Neural cell (in vitro differentiated cells): Measurements from ENCODE around the gene KIF22. TPM values are rescaled to one million over a fixed set of nuclear protein-coding genes. Genes with fewer than 3 reads are reported as not detected.

Experiments used
- H2AFZ ChIP-seq: fragments of 200-600, 300-800 bp; sonication (generic), shearing (Covaris generic); 2 replicates; pipeline ENCODE4 v1.6.0; 2014; ENCODE audit warnings: low read depth, mild to moderate bottlenecking, antibody characterized with exemption, low read length, moderate library complexity
- H3F3A ChIP-seq: fragments of 200-600 bp; shearing (Covaris generic); 2 replicates; pipeline ENCODE4 v1.6.1; 2016; ENCODE audit warnings: mild to moderate bottlenecking, moderate library complexity, mixed read lengths, antibody characterized with exemption, low read length; ENCODE audit not compliant: insufficient read depth, poor library complexity, severe bottlenecking
- H3K27ac ChIP-seq: fragments of 200-600, 300-800 bp; sonication (generic), shearing (Covaris generic); 2 replicates; pipeline ENCODE4 v1.5.1; 2014; ENCODE audit warnings: mild to moderate bottlenecking, low read length, moderate library complexity
- H3K27me3 ChIP-seq: fragments of 300-800, 200-600 bp; sonication (generic), shearing (Covaris generic); 2 replicates; pipeline ENCODE4 v1.6.0; 2014; ENCODE audit warnings: mild to moderate bottlenecking, low read depth, low read length, moderate library complexity; ENCODE audit not compliant: insufficient read depth
- H3K36me3 ChIP-seq: fragments of 300-800, 200-600 bp; sonication (generic), shearing (Covaris generic); 2 replicates; pipeline ENCODE4 v1.5.1; 2014; ENCODE audit warnings: mild to moderate bottlenecking, antibody characterized with exemption, low read length, moderate library complexity; ENCODE audit not compliant: insufficient read depth
- H3K4me2 ChIP-seq: fragments of 300-800, 200-600 bp; sonication (generic), shearing (Covaris generic); 2 replicates; pipeline ENCODE4 v1.6.0; 2014; ENCODE audit warnings: mild to moderate bottlenecking, low read length
- H3K4me3 ChIP-seq: fragments of 300-800, 200-600 bp; sonication (generic), shearing (Covaris generic); 2 replicates; pipeline ENCODE4 v1.5.1; 2014; ENCODE audit warnings: mild to moderate bottlenecking, low read length, moderate library complexity
- H3K79me2 ChIP-seq: fragments of 200-600 bp; shearing (Covaris generic); replicated peaks from 2 replicates; pipeline ENCODE4 v1.6.0; 2014; ENCODE audit warnings: mild to moderate bottlenecking, low read length, moderate library complexity; ENCODE audit not compliant: insufficient read depth
- H3K9ac ChIP-seq: fragments of 300-800, 200-600 bp; sonication (generic), shearing (Covaris generic); 2 replicates; pipeline ENCODE4 v1.6.1; 2016; ENCODE audit warnings: mild to moderate bottlenecking, low read length, mixed read lengths
- H3K9me2 ChIP-seq: fragments of 200-600 bp; shearing (Covaris generic); 2 replicates; pipeline ENCODE4 v1.6.1; 2016; ENCODE audit warnings: mild to moderate bottlenecking, low read length, mixed read lengths; ENCODE audit not compliant: insufficient read depth
- H3K9me3 ChIP-seq: fragments of 200-600, 300-800 bp; sonication (generic), shearing (Covaris generic); 2 replicates; pipeline ENCODE4 v1.6.1; 2016; ENCODE audit warnings: mild to moderate bottlenecking, mixed run types, low read length, moderate library complexity, mixed read lengths
- H4K20me1 ChIP-seq: fragments of 200-600 bp; shearing (Covaris generic); 2 replicates; pipeline ENCODE4 v1.6.1; 2016; ENCODE audit warnings: mild to moderate bottlenecking, mixed run types; ENCODE audit not compliant: insufficient read depth
- CTCF ChIP-seq: fragments of 450-650 bp; IDR thresholded peaks from 2 replicates; pipeline ENCODE4 v1.5.1; 2014; ENCODE audit warnings: antibody characterized with exemption, mild to moderate bottlenecking, moderate library complexity; ENCODE audit not compliant: poor library complexity, severe bottlenecking
- EP300 ChIP-seq: fragments of 450-650 bp; conservative IDR thresholded peaks from 2 replicates; pipeline ENCODE4 v1.6.1; 2014; ENCODE audit warnings: antibody characterized with exemption, mild to moderate bottlenecking, moderate library complexity; ENCODE audit not compliant: poor library complexity, severe bottlenecking
- EZH2 ChIP-seq: fragments of 200-600, 300-800 bp; shearing (Covaris generic), sonication (generic); IDR thresholded peaks from 2 replicates; pipeline ENCODE4 v1.6.1; 2014; ENCODE audit warnings: antibody characterized with exemption, low read length, borderline replicate concordance, mild to moderate bottlenecking; ENCODE audit not compliant: insufficient read depth, poor library complexity, severe bottlenecking
- MXI1 ChIP-seq: fragments of 450-650 bp; conservative IDR thresholded peaks from 2 replicates; pipeline ENCODE4 v1.6.1; 2014; ENCODE audit warnings: antibody characterized with exemption, mild to moderate bottlenecking; ENCODE audit not compliant: poor library complexity, severe bottlenecking
- POLR2AphosphoS5 ChIP-seq: IDR thresholded peaks from 2 replicates; pipeline ENCODE4 v1.6.1; 2012
- RAD21 ChIP-seq: fragments of 450-650 bp; conservative IDR thresholded peaks from 2 replicates; pipeline ENCODE4 v1.6.1; 2014; ENCODE audit warnings: antibody characterized with exemption, mild to moderate bottlenecking, moderate library complexity
- SMC3 ChIP-seq: fragments of 450-650 bp; conservative IDR thresholded peaks from 2 replicates; pipeline ENCODE4 v1.6.1; 2014; ENCODE audit warnings: antibody characterized with exemption, mild to moderate bottlenecking, moderate library complexity; ENCODE audit not compliant: poor library complexity
- TAF1 ChIP-seq: IDR thresholded peaks from 2 replicates; pipeline ENCODE4 v1.6.1; 2012; ENCODE audit warnings: low read depth
- polyA plus RNA-seq: library from polyadenylated mRNA; depleted of rRNA; stranded (reverse); fragments of >200 nt; gene quantifications from 2 replicates; pipeline ENCODE4 v1.2.3, GENCODE V29; 2014
- TF ChIP-seq, protein P1 (sequence below): IDR thresholded peaks from 2 replicates; pipeline ENCODE4 v1.6.1; 2012; ENCODE audit warnings: borderline replicate concordance

The KIF22 gene
- polyA plus RNA-seq, 1 donor from 2014 or later: 81.1 TPM

GRCh38 chr16:29808219-29808900 lies 17.8 kb downstream of the KIF22 start:
- TF ChIP-seq RAD21 (no peak), EP300 (no peak), TAF1 (no peak), EZH2 (no peak), CTCF (no peak), SMC3 (no peak), POLR2AphosphoS5 (no peak), MXI1 (no peak)
- TF ChIP-seq, protein P1, sequence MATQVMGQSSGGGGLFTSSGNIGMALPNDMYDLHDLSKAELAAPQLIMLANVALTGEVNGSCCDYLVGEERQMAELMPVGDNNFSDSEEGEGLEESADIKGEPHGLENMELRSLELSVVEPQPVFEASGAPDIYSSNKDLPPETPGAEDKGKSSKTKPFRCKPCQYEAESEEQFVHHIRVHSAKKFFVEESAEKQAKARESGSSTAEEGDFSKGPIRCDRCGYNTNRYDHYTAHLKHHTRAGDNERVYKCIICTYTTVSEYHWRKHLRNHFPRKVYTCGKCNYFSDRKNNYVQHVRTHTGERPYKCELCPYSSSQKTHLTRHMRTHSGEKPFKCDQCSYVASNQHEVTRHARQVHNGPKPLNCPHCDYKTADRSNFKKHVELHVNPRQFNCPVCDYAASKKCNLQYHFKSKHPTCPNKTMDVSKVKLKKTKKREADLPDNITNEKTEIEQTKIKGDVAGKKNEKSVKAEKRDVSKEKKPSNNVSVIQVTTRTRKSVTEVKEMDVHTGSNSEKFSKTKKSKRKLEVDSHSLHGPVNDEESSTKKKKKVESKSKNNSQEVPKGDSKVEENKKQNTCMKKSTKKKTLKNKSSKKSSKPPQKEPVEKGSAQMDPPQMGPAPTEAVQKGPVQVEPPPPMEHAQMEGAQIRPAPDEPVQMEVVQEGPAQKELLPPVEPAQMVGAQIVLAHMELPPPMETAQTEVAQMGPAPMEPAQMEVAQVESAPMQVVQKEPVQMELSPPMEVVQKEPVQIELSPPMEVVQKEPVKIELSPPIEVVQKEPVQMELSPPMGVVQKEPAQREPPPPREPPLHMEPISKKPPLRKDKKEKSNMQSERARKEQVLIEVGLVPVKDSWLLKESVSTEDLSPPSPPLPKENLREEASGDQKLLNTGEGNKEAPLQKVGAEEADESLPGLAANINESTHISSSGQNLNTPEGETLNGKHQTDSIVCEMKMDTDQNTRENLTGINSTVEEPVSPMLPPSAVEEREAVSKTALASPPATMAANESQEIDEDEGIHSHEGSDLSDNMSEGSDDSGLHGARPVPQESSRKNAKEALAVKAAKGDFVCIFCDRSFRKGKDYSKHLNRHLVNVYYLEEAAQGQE: no peak
- no peaks in the 10 kb centered on the region for H3K9me2 ChIP-seq
- H3K79me2 ChIP-seq: peaks cover 33% of the 10 kb centered on the region
- peak overlapping the region; percentile 69 for H3K4me2 ChIP-seq
- no peak overlapping the region for H2AFZ ChIP-seq
- H3K36me3 ChIP-seq: no peaks in the 10 kb centered on the region
- peak overlapping the region; percentile 88 for H3K27ac ChIP-seq
- H3K27me3 ChIP-seq: no peaks in the 10 kb centered on the region
- H4K20me1 ChIP-seq: peaks cover 3% of the 10 kb centered on the region
- peaks cover 7% of the 10 kb centered on the region for H3F3A ChIP-seq
- peak overlapping the region; percentile 99 for H3K9ac ChIP-seq
- no peaks in the 10 kb centered on the region for H3K9me3 ChIP-seq
- H3K4me3 ChIP-seq: peak overlapping the region; percentile 100

DNA sequence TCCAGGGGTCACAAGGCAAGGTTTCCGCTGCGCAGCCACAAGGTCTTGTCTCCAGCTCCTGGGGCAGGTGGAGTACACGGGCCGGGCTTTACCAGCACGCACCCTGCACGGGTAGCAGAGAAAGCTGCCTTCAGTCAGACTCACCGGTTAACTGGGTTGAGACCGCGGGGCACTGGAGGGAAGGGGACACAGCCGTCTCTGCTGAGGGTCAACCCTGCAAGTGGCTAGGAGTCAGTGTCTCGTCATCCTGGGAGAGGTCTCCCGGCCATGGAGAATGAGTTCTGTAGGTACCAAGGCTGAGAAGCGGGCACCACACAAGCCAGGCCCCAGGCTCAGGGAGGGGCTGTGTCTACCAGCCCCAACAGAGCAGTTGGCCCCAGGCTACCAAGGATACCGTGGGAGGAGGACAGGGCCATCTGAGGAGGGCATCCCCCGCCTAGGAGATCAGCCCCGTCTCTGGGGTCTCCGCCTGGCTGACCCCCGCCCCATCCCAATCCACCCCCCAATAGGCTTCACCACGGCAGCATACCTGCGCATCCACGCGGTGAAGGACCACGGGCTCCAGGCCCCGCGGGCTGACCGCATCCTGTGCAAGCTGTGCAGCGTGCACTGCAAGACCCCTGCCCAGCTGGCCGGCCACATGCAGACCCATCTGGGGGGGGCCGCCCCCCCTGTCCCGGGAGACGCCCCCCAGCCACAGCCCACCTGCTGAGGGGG lies 18.6 kb downstream of the KIF22 start:
- Histone ChIP-seq H3K79me2 (peaks cover 41% of the 10 kb centered on the region), H3K36me3 (no peaks in the 10 kb centered on the region), H3K27me3 (no peaks in the 10 kb centered on the region), H4K20me1 (peaks cover 3% of the 10 kb centered on the region), H3K27ac (peak overlapping the region; percentile 98), H3K9ac (peak overlapping the region; percentile 99), H3K9me2 (no peaks in the 10 kb centered on the region), H3K4me3 (peak overlapping the region; percentile 100), H3K9me3 (no peaks in the 10 kb centered on the region), H3K4me2 (peak overlapping the region; percentile 69), H3F3A (peaks cover 7% of the 10 kb centered on the region), H2AFZ (no peak overlapping the region)
- TF ChIP-seq TAF1: no peak
